GM18526 (cell line): ENCODE results near the gene ABCA7.
A peak's percentile ranks its signal among the peaks of the same experiment; 100 is the strongest.

ENCODE experiments used
- POLR2A ChIP-seq: IDR thresholded peaks from 3 replicates; pipeline ENCODE4 v1.6.1; 2011; ENCODE audit not compliant: insufficient read length; ENCODE audit errors: extremely low read depth

The ABCA7 gene

DNA sequence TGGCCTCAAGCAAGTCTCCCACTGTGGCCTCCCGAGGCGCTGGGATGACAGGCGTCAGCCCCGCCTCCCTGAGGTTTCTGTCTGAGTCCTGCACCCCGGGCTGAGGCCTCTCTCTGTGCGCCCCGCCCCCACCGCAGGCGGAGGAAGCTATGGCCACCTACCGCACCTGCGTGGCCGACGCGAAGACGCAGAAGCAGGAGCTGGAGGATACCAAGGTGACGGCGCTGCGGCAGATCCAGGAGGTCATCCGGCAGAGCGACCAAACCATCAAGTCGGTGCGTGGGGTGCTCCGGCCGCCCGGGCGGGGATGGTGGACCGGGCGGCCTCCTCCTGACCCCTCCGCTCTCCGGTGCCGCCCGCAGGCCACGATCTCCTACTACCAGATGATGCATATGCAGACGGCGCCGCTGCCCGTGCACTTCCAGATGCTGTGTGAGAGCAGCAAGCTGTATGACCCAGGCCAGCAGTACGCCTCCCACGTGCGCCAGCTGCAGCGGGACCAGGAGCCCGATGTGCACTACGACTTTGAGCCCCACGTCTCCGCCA, 39.7 kb downstream of the ABCA7 start:
- no peak for TF ChIP-seq POLR2A

DNA sequence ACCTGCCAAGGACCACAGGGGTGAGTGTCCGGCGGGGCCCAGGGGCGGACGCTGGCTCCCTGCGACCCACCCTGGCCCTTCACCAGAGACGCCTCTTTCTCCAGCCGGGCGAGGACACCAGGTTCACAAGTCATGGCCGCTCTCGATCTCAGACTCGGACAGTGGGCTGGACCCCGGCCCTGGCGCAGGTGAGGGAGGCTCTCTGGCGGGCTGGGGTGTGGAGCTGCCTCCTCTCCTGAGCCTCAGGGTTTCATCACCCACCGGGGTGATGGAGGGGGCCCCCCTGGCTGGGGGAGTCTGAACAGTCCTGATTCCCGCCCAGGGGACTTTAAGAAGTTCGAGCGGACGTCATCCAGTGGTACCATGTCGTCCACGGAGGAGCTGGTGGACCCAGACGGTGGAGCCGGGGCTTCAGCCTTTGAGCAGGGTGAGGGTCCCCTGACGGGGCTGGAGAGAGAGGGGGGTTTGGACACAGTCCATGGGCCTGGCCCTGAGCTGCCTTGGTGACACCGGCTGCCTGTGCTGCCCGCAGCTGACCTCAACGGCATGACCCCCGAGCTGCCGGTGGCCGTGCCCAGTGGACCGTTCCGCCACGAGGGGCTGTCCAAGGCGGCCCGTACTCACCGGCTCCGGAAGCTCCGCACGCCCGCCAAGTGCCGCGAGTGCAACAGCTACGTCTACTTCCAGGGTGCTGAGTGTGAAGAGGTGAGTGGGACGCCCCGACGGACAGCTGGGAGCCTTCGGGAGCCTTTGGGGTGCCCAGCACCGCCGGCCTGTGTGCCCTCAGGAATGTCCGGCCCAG, 40.7 kb downstream of the ABCA7 start:
- TF ChIP-seq POLR2A: no peak

DNA sequence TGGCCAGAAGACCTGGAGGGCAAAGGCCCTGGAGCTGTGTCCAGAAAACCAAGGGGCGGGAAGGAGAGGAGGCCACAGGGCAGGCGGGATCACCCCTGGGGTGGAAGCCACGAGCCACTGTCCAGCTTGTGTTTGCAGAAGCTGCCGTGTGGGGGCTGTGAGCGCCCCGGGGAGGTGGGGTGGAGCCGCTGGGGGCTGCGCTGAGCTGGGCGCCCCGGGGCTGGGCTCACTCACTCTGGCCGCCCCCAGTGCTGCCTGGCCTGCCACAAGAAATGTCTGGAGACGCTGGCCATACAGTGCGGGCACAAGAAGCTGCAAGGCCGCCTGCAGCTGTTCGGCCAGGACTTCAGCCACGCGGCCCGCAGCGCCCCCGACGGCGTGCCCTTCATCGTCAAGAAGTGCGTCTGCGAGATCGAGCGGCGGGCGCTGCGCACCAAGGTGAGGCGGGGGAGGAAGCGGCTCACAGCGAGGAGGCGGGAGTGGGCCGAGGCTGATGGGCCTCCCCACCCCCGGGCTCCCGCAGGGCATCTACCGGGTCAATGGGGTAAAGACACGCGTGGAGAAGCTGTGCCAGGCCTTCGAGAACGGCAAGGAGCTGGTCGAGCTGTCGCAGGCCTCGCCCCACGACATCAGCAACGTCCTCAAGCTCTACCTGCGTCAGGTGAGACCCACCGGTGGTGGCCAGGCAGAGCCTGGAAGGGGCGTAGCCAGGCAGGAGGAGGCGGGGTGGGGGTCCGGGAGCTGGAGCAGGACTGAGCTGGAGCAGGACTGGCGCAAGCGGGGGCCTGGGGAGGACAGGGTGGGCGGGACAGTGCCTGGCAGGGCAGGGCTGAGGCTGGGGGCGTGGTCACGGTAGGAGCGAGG, 41.6 kb downstream of the ABCA7 start:
- no peak for TF ChIP-seq POLR2A

DNA sequence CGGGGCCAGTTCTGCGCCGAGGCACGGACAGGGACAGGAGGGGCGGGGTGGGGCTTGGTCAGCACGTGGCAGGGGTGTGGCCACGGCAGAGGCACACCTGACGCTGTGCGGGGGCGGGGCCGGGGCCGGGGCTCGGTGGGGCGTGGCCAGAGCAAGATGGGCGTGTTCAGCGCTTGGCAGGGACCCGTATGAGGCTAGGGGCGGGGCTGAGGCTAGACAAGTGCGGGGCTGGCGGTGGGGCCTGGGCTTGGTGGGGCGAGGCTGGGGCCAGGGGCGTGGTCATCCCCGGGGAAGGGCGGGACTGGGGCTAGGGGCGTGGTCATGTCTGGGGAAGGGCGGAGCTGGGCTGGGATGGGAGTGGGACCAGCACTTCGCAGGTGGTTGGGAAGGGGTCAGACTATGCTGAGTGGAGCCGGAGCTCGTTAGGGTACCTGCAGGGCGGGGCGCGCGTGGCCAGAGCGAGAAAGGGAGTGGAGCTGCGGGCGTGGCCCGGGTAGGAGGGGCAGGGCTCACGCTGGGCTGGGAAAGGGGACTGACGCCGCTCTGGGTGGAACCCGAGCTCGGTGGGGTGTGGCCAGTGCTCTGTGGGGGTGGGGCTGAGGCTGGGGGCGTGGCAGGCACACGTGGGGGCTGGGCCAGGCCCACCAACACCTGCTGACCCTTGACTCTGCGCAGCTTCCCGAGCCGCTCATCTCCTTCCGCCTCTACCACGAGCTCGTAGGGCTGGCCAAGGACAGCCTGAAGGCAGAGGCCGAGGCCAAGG, 42.4 kb downstream of the ABCA7 start:
- no peak for TF ChIP-seq POLR2A

DNA sequence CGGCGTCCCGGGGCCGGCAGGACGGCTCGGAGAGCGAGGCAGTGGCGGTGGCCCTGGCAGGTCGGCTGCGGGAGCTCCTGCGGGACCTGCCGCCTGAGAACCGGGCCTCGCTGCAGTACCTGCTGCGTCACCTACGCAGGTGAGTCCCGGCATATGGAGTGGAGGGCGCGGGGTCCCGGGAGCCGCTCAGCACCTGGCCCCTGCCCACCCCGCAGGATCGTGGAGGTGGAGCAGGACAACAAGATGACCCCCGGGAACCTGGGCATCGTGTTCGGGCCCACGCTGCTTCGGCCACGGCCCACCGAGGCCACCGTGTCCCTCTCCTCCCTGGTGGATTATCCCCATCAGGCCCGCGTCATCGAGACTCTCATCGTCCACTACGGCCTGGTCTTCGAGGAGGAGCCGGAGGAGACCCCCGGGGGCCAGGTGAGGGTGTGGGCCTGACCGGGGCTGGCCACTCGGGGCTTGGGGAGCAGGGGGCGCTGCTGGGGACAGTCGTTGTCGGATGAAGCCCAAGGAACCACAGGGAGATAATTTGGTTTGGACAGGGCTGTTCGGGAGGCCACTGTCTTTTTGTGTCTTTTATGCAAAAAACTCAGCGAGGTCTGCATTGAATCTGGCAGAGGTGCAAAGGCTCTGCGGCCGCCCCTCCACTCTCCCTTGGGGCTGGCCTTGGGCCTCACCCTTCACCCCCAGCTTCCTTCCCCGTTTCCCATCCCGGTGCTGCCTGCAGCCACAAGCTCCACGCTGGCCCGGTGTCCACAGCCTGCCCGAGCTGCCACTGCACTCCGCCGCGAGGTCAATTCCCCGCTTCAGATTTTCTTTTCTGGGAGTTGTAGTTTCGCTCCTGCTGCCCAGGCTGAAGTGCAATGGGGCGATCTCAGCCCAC, 43.3 kb downstream of the ABCA7 start:
- TF ChIP-seq POLR2A: no peak

DNA sequence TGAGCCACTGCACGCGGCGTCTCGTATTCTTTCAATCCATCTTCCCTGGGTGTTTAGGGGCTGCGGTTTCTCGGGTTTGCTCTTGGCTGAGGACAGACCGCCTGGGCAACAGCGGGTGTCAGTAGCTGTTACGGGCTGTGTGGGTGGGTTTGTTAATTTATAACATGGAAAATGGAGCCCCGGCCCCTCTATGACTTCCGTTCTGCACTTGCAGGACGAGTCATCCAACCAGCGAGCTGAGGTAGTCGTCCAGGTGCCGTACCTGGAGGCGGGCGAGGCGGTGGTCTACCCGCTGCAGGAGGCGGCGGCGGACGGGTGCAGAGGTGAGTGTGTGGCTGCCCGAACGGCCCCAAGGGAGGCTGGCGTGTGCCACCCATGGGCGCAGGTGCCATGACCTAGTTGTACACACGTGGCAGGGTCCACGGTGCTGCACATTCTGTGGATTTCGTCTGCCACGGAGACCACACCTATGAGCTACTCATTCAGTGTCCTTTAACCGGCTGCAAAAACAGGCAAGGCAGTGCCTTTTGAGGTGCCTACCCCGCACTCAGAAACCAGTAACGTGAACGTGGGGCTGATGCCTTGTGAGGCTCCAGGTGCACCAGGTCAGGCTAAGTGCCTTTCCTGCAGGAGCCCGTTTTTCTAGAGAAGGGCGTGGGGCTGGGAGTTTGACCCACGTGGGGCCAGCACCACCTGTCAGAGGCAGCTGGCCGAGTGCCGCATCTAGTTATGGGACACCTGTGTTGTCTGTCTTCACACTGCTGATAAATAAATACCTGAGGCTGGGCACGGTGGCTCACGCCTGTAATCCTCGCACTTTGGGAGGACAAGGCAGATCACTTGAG, 44.3 kb downstream of the ABCA7 start:
- TF ChIP-seq POLR2A: no peak

DNA sequence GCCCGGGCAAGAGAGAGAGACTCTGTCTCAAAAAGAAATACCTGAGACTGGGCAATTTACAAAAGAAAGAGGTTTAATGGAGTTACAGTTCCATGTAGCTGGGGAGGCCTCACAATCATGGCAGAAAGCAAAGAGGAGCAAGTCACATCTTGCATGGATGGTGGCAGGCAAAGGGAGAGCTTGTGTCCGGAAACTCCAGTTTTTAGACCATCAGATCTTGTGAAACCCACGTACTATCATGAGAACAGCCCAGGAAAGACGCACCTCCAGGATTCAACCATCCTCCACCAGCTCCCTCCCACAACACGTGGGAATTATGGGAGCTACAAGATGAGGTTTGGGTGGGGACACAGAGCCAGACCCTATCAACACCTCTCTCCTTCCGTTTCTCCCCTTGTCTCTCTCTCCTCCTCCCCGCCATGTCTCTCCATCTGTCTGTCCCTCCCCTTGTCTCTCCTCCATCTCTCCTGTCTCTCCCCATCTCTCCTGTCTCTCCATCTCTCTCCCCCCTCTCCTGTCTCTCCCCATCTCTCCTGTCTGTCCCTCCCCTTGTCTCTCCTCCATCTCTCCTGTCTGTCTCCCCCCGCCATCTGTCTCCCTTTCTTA, 45.2 kb downstream of the ABCA7 start:
- no peak for TF ChIP-seq POLR2A

DNA sequence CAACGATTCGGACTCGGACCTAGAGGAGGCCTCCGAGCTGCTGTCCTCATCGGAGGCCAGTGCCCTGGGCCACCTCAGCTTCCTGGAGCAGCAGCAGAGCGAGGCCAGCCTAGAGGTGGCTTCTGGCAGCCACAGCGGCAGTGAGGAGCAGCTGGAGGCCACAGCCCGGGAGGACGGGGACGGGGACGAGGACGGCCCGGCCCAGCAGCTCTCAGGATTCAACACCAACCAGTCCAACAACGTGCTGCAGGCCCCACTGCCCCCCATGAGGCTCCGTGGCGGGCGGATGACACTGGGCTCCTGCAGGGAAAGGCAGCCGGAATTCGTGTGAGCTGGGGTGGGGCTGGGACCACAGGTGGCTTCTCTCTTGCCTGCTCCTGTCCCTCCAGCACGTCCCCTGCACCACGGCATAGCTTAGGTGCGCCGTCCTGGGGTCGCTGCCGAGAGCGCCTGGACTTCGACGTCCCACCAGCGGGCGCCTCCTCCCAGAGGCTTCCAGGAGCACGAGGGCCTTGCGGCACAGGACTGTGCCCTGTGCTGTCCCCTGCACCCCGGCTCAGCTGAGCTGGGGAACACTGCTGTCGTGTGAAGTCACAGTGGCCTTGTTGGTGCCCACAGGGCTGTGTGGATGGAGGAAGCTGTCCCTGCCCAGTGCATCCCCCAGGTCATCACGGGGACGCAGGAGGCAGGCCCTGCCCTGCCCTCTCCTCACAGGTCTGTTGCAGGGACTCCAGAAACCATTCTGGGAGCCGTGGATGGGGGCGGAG, 46.0 kb downstream of the ABCA7 start:
- no peak for TF ChIP-seq POLR2A

DNA sequence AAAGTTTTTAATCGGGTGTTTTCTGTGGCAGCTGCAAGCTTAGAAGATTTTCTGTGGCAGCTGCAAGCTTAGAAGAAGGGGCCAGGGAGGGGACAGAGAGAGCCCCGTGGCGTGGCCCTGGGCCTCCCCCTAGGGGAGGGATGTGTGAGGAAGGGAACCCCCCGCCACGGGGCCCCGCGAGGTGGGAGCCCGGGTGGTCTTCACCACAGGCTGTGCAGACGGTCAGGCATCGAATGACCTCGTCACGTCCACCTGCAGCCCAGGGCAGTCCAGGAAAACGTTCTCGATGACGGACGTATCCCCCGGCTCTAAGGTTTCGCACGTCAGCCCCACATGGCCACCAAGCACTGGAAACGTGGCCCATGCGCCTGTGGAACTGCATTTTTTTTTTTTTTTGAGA, 46.7 kb downstream of the ABCA7 start:
- no peak for TF ChIP-seq POLR2A

DNA sequence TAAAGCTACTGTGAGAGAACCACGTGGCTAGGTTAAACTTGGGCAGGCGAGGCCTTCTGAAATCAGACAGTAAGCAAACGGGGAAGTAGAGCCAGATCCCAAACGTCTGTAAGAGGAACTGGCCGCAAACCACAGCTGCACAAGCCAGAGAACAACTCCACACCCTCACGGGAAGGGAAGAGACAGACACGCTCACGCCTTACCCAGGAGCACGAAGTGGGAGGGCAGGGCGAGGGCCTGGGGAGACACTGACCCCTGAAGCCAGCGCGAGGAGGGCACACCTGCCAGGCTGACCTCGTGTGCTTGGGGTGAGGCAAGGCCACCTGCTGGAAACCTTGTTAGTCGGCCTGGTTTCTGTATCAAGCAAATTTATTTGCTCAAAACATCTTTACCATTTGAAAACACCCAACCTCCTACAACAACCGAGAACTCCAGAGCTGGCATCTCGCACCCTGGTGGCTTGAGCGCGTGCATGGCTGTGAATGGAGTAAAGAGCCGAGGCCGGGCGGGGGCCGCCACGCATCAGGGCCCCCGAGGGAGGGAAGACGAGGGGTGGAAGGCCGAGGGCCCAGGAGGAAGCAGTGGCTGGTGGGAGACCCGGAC, 48.0 kb downstream of the ABCA7 start:
- peak; percentile 25 for TF ChIP-seq POLR2A

DNA sequence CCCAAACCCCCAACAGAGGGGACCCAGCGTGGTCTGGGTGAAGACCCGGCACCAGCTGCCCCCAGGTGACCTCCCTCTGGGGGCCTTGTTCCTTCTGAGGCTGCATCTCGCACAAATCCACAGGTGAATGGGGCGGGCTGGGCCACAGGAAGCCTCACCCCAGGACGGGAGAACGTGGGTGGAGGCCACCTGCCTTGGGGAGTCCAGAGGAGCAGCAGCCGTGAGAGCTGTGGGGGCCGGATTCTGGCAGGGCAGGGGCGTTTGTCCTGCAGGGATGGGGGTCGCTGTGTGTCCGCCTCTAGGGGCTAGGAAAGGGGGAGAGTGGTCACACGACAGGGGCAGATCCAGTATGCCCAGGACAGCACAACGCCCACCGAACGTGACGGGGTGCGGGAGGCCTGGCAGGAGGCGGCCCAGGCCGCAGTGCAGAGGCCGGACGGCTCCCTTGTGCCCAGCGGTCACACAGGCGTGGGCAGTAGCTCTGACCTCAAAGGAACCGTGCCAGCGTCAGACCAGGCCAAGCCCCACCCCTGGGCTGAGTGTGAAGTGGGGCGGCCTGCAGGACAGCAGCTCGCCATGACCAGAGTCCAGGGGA, 48.6 kb downstream of the ABCA7 start:
- TF ChIP-seq POLR2A: no peak
